Measurements from ENCODE around the gene ZNF621.
"Not testable (repeated sequence)": the region's sequence is repeated elsewhere in the genome, so short reads cannot be mapped to it uniquely, and the experiment has no call there.

The ZNF621 gene

DNA sequence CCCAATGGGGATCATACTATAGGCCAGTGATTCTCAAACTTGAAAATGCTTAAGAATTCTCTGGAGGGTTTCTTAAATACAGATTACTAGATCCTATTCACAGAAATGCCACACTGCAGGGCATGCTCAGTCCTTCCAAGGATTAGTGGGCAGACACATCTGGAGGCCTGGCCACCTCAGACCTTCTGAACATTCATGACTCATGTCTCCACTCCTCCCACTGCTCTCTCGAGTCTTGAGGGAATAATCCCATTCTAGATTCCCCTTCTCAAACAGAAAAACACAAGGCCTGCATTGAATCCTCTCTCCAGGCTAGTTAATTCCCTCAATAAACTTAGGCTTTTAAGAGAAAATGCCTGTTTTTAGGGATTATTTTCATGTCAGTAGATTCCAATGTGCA is 22.1 kb downstream of the ZNF621 start:
- FAIRE-seq = no peak

DNA sequence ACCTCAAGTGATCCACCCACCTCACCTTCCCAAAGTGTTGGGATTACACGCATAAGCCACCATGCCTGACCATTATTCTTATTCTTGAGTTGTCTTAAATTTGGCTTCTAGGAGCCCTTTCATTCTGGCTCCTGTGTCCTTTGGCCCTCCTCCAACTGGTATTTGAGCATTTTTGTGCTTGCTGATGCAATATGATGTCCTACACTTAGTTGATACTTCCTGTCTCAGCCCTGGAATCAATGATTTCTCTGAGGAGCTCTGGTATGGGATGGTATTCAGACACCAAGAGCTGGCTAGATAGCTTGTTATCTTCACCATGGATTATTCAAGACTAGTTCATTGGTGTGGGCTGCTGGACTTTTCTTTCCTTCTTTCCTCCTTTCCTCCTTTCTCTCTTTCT is 25.4 kb downstream of the ZNF621 start:
- no peak for FAIRE-seq

GRCh38 chr3:40557575-40558161 is 32.9 kb downstream of the ZNF621 start:
- FAIRE-seq = no peak

GRCh38 chr3:40562482-40562881 is 37.7 kb downstream of the ZNF621 start:
- FAIRE-seq = not testable (repeated sequence)

GRCh38 chr3:40565629-40566028 is 40.9 kb downstream of the ZNF621 start:
- not testable (repeated sequence) for FAIRE-seq

DNA sequence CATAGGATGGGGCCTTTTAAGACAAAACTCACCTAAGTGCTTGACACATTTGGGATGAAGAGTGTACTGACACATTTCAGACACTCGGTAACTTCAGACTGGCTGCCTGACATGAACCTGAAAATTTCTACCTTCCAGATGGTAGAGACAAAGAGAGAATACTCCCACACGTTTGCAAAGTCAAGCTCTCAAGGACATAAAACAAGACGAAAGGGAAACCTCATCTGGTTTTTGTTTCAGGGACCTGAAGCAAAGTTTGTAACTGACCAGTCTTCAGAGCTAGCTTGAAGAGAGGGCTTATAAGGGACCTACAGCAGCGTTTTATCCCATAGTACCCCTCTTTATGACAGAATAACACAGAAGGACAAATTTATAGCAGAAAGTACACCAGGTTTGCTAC is 41.9 kb downstream of the ZNF621 start:
- no peak for FAIRE-seq

GRCh38 chr3:40572588-40572987 is 47.8 kb downstream of the ZNF621 start:
- FAIRE-seq = no peak

GRCh38 chr3:40574050-40574449 is 49.3 kb downstream of the ZNF621 start:
- no peak for FAIRE-seq

- FAIRE-seq = no peak
These were observed 49.9 kb downstream of the ZNF621 start for GRCh38 chr3:40574661-40575060.

- no peak for FAIRE-seq
These were observed 51.6 kb downstream of the ZNF621 start for GRCh38 chr3:40576396-40576795.

DNA sequence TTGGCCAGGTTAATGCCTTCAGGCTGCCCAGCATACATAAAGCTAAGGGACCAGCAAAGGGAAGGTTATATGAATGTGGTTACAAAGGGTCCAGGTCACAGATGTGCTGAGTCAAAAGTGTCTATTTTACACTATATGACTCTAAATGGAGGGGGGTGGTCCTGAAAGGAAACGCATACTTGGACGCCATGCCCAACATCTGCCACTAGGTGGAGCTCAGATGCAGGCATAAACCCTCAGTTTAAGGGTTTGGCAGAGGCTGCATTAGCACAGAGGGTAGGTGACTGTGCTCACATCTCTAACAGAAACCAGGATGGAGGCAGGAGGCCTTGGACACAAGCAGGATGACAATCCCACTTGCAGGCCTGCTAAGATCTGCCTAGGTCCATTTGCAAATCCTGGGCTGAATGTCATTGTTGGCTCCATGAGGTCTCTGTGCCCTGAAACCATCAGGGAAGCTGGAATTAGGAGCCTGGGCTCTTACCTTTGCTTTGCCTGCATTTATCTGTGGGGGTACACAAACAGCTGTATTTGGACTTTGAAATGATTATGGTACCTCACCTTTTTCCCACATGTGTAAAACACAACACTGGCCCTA is 55.8 kb downstream of the ZNF621 start:
- no peak for FAIRE-seq

- FAIRE-seq = no peak
These were observed 56.4 kb downstream of the ZNF621 start for GRCh38 chr3:40581166-40581565.

DNA sequence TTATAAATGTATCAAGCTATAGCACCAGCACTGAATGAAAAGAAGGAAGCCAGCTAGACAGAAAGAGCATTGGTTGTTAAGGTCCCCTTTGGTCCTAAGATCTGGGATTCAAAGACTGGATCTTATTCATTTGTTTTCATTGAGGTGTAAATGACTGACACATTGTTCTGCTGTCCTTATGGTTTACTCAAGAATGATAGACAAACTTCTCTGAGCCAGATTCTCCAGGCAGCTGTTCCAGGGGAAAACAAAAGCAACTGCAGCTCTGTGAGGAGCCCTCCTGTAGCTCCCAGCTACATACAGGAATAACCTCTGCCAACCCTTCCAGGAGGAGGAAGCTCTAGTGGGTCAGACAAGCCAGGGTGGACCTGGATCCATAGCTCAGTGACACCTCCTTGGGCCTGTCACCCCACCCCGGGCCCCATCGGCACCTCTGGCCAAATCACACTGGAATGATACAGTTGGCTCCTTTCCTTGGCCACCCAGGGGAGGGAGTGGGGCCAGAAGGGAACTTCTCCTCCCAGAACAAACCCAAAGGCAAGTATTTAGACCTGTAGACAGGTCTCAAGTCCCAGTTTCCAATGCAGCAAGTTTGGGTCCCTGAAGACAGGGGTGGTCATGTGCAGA is 57.8 kb downstream of the ZNF621 start:
- FAIRE-seq = no peak

GRCh38 chr3:40583691-40584090 is 58.9 kb downstream of the ZNF621 start:
- FAIRE-seq = no peak

DNA sequence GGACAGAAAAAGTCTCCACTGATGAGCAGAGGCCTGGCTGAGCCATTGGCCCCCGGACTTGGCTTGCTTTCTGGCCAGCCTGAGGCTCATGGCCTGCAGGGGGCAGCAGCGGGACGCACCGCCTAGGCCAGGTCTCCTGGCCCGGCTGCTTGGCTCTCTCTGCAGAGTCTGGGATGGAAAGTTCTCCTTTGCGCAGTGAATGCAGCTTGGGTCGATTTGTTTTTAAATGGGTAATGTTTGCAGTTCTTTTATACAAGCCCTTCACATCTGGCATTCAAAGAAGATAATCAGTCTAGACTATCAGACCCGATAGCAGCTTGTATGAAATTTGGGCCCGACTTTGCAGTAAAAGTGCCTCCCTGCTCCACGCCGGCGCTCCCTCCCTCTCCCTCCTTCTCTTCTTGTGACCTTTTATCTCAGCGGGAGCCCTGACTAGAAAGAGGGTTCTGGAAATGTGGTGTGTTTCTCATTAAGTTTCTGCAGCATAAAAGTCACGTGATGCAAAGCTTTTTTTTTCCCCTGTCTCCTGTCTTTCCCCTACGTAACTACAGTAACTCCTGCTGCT is 59.9 kb downstream of the ZNF621 start:
- no peak for FAIRE-seq

GRCh38 chr3:40585381-40586016 is 60.7 kb downstream of the ZNF621 start:
- FAIRE-seq = no peak

GRCh38 chr3:40586901-40587300 is 62.1 kb downstream of the ZNF621 start:
- no peak for FAIRE-seq

GRCh38 chr3:40588406-40588805 is 63.6 kb downstream of the ZNF621 start:
- no peak for FAIRE-seq
